DOHH2 (cell line): ENCODE data around the gene NKX2-4.

Experiments used
- CTCF ChIP-seq: fragments of 200-600 bp; sonication (generic); IDR thresholded peaks from one replicate; pipeline ENCODE4 v1.5.1; 2014; ENCODE audit warnings: antibody characterized with exemption, mild to moderate bottlenecking, low read depth, low read length; ENCODE audit not compliant: poor library complexity, severe bottlenecking
- EZH2phosphoT487 ChIP-seq: fragments of 200-600 bp; sonication (generic); IDR thresholded peaks from 2 replicates; pipeline ENCODE4 v1.6.1; 2017; ENCODE audit warnings: borderline replicate concordance, mild to moderate bottlenecking, antibody characterized with exemption, low read length, moderate library complexity, mixed read lengths

- TF ChIP-seq CTCF (no peak), EZH2phosphoT487 (no peak)
These were observed 40.9 kb downstream of the NKX2-4 start for GRCh38 chr20:21356386-21356785.
